HG02938 (cell line): ENCODE data around the gene PITPNC1.
A peak's percentile ranks its signal among the peaks of the same experiment; 100 is the strongest.
"Not testable (repeated sequence)": the region's sequence is repeated elsewhere in the genome, so short reads cannot be mapped to it uniquely, and the experiment has no call there.

ENCODE experiments used
- ATAC-seq: cut with Tn5 transposase; IDR thresholded peaks from one replicate; pipeline ENCODE4 v1.9.1; 2021; ENCODE audit warnings: mild to moderate bottlenecking, moderate library complexity; ENCODE audit not compliant: unreplicated experiment

Gene PITPNC1

DNA sequence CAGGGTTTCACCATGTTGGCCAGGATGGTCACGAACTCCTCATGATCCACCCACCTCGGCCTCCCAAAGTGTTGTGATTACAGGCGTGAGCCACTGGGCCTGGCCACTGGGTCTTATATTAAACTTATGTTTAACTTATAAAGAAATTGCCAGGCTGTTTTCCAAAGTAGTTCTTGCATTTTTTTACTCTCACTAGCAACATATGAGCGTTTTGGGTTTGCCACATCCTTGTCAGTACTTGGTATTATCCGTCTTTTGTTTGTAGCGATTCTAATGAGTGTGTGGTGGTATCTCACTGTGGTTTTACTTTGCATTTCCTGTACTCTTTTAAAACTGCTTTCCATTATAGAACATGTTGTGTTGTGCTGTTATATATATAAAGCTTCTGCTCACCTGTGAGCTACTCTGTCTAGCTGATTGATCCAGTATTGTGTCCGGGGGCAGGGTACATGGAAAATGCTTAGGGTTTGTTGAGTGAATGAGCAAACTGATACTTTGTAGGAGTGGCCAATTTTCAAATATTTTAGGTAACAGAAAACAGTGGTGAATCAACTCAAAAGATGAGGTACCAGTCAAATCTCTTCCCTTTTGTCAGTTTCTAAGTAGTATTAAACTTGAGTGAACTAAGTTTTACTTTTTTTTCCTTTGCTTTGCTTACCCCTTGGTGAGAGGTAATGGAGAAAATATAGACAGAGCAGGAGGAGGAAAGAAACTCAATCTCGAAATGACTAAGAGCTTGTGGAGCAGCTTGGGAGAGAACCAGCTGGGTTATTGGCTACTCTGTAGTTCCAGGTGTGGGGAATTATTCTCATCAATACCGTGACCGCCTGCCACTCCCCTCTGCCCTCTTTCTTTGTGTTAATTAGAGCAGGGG is 75.8 kb downstream of the PITPNC1 start:
- no peak for ATAC-seq

DNA sequence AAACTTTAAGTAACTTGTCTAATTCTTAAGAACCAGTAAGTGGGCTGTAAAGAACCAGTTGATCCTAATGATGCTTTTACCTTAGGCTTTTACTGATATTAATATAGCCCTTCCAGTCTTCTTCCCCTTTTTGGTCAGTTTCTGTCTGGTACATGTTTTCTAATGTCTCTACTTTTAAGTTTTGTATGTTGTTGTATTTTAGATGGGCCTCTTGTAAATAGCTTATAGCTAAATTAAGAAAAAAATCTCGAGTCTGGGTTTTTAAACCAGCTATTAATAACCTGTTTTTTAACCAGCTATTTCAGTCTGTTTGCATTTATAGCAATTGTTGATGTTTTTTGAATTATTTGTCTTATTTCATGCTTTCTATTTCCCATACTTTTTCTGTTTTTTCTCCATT is 79.0 kb downstream of the PITPNC1 start:
- no peak for ATAC-seq

DNA sequence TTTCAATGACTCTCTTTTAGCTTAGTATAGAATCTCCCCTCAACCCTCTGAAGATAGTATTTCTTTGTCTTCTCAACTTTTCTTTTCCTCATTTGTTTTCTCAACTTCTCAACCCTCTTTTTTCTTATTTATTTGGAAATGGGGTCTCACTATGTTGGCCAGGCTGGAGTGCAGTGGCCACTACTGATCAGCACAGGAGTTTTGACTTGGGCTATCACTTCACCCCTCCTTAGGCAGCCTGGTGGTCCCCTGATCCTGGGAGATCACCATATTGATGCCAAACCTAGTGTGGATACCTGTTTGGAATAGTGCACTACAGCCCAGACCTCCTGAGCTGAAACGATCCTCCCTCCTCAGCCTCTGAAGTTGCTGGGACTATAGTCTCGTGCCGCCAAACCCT is 79.8 kb downstream of the PITPNC1 start:
- no peak for ATAC-seq

DNA sequence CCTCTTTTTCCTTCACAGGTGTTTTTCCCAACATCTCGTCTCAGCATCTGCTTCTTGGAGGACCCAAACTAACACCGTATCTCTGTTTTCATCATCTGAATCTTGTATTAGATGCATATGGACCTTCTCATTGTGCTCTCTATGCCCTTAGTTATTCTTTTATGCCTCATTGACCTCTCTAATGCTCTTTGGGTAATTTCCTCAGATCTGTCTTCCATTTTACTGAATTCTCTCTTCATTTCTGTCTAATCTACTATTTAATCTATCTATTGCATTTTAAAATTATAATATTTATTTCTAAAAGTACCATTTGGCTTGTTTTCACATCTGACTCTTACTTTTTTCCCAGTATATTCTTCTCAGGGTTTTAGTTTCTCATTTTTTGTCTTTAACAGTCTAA is 81.1 kb downstream of the PITPNC1 start:
- ATAC-seq, result no peak

DNA sequence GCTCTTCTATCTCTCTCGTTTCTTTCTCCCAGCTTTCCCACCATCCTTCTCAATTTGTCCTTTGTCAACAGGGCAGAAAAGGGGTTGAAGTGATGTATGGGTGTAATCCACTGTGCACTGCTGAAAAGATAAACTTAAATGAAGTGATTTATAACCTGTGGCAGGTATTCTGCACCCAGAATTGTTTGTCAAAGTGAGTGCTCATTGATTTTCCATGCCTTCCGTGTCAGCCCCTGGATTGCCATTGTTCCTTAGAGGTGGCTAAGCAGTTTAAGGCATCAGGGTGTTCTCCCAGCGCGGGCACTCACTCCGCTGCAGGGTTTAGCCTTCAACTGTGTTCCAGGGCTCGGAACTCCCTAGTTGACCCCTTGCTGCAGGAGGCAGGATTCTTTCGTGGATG is 82.9 kb downstream of the PITPNC1 start:
- no peak for ATAC-seq

DNA sequence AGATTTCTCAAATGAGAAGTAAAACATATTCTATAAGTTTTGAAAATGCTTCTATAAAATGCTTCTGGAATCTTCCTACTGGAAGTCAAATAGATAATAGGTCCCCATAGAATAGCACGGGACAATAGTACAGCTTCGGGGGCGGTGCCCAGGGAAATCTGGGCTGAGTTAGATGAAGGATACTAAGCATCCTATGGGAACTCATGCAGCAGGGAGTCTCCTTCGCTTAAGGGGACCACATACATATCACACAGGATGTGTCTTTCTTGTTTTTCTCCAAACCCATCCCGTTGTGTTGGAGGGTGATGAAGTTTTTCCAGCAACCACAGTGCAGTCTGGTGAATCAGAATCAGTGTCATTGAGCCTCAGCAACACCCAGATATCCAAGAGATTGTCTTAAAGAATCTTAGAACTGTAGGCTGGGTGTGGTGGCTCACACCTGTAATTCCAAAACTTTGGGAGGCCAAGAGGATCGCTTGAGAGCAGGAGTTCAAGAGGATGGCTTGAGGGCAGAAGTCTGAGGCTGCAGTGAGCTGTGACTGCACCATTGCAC is 84.2 kb downstream of the PITPNC1 start:
- ATAC-seq, result no peak

DNA sequence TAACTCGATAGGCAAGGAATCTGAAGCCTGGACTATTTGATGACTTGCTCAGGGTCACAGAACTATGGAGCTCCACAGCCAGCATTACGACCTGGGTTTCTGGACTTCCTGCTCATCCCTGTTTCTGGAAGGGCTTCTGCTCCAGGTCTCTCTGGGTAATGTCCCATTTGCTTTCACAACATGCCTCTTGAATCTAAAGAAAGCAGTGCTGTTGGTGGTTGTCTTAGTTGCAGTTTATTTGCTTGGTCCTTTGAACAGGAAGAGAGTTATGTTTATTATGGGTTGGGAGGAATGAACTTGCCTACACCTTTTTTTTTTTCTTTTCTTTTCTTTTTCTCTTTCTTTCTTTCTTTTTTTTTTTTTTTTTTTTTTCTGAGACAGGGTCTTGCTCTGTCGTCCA is 84.8 kb downstream of the PITPNC1 start:
- no peak for ATAC-seq

DNA sequence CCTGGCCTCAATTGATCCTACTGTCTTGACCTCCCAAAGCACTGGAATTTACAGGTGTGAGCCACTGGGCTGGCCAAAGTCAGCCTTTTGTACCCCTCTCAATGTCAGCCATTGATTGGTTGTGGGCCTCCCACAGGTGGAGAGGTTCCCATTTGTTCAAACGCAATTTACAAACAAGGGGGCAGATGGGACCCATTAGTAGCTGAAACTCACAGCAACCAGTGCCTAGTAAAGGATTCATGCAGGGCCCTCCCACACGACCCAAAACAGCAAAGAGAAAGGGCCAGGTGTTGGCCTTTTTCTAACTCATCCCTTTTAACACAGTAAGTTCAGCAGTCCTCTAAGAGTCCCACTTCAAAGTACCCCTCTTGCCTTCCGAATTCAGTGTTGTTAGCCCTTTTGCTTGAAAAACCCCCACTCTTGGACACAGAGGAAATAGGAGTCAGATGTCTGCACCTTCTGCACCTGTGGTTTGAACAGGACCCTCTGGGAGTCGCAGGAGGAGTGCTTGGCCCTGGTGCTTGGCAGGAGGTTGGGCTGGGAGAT is 89.2 kb downstream of the PITPNC1 start:
- no peak for ATAC-seq

DNA sequence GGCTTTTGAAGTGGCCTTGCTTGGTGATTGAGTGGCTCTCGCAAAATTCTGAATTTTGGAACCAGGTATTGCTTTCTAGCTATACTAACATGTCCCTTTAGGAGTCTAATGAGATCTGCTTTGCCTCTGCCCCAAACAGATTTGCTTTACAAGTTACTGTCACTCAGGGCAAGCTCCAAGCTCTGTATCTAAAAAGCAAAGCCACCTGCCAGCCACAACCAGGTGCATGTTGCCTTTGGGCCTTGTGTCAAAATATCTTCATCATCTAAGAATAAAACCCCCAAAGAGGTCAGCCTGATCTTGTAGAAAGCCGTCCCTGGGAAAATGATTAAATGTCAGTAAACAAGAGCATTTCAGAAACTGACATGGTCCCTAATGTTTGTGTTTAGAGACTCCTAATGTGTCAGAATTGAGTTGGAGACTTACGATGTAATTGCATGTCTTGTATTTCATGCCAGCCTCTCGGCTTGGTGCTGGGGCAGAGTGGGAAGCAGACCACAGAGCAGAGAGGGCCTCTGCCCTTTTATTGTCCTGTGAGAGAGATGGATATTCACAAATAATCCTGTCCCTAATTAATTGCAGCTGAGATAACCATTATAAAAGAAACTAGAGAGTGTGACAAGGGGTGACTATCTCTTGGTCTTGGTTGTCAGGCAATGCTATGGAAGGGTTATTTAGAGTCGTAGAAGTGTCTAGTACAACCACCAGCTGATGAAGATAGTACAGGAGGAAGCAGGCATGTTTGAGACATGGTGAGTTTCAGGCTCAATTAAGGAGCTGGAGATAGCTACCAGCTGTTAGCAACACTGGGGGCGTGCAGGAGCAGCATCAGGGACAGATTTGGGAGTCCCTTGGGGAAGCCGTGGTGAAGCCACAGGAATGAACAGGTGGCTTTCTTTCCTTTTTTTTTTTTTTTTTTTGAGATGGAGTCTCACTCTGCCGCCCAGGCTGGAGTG is 90.7 kb downstream of the PITPNC1 start:
- peak; percentile 62 for ATAC-seq

DNA sequence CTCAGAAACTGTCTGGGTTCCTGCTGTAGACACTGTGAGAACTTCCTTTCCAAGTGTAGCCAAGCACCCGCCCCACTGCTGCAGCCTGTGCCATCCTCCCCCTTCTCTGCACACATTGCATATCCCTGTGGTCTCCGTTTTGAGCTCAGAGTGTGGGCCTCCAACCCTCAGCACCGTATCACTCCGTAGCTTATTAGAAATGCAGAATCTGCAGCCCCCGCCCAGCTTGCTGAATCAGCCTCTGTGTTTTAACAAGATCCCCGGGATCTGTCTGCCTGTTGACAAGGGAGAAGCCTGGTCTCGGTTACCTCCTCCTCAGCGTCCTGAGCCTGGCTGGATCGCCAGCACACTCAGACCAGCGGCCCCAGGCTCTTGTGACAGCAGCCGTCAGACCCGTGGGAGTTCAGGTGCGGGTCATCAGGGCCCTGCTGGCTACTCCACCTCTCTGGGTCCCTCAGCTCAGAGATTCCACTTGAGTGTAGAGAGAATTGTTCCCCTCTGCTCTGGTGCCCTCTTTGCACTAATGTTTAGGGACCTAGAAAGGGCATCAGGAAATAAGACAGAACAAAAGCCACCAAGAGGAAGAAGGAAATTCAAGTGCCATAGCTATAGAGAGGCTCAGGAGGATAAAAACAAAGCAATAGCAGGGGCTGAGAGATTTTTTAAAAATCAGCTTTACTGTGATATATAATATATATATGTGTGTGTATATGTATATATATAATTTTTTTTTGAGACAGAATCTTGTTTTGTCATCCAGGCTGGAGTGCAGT is 92.3 kb downstream of the PITPNC1 start:
- no peak for ATAC-seq

DNA sequence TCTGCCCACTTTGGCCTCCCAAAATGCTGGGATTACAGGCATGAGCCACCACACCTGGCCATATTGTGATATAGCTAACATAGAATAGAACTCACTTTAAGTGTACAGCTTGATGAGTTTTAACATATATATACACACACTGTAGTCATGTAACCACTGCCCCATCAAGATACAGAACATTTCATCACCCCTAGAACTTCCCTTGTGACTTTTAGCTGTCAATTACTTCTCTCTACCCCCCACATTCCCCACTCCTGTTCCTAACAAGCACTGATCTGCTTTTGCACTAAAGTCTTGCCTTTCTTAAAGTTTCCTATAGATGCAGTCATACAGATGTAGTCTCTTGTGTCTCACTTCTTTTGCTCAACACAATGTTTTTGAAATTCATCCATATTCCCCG is 93.1 kb downstream of the PITPNC1 start:
- ATAC-seq, result no peak

DNA sequence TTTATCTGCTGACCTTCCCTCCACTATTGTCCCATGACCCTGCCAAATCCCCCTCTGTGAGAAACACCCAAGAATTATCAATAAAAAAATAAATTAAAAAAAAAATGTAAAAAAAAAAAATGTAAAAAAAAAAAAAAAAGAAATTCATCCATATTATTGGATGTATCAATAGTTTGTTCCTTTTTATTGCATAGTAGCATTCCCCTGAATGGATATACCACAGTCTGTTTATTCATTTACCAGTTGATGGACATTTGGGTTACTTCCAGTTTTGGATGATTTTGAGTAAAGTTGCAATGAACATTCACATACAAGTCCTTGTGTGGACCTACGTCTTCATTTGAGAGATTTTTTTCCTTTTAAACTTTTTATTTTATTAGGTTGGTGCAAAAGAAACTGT is 94.0 kb downstream of the PITPNC1 start:
- no peak for ATAC-seq

DNA sequence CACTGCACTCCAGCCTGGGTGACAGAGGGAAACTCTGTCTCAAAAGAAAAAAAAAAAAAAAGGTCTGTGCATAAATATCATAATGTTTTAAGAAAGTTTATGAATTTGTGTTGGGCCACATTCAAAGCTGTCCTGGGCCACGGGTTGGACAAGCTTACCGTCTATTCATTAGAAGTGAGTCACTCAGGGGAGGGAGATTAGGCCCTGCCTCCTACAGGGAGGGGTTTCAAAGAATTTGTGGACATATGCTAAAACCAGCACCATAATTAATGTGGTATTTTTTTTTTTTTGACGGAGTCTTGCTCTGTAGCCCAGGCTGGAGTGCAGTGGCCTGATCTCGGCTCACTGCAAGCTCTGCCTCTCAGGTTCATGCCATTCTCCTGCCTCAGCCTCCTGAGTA is 95.5 kb downstream of the PITPNC1 start:
- ATAC-seq, result not testable (repeated sequence)

DNA sequence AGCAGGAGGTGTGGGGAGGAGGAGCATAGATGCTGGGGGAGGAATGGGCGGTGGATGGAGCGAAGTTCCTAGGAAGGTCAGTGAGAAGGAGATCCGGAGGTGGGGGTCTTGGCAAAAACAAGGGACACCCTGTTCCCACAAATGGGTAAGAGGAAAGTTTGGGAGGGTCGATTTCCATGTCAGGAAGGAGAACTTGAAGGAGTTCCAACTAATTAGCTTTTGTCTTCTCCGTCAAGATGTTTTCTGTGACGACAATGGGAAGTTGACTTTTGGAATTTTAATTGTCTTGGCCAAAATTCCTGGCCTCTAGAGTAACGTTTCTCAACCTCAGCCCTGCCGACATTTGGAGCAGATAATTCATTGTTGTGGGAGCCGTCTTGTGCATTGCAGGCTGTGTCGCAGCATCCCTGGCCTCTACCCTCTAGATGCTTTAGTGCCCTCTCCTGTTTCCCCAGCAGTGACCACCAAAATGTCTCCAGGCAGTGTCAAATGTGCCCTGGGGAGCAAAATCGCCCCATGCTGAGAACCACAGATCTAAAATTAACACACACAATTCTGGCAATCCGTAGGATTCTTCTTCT is 97.1 kb downstream of the PITPNC1 start:
- no peak for ATAC-seq

DNA sequence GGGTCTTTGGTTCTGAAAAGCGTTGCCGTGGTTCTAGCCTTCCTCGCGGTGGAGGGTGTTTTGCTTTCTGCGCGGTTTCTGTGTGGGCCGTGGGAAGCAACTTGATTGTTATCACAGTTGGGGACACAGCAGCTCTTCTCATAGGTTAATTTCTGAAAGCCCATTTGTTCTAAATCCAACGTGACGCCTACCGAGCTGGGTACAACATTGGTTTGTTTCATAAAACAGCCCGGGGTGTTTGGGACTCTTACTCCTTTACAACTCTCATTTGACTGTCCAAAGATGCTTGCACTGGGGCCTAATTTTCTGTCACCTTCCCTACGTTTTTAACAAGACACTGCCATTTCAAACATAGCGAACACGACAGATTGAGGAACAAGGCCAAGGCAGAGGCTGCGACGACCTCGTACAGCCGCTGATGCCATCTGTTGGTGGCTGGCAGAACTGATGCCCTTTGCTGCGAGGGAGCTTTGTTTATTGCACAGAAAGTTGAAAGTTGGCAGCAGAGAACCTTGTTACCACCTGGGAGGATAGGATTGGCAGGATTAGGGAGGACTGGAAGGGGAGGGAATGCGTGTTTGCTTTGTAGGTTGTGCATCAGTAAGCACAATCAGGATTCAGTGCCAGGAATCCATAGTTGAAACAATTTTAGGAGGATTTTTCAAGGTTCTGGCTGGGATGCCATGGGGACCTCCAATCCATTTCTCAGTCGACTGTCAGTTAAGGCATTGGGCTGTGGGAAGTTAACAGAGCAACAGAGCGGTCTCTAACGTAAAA is 98.3 kb downstream of the PITPNC1 start:
- no peak for ATAC-seq

DNA sequence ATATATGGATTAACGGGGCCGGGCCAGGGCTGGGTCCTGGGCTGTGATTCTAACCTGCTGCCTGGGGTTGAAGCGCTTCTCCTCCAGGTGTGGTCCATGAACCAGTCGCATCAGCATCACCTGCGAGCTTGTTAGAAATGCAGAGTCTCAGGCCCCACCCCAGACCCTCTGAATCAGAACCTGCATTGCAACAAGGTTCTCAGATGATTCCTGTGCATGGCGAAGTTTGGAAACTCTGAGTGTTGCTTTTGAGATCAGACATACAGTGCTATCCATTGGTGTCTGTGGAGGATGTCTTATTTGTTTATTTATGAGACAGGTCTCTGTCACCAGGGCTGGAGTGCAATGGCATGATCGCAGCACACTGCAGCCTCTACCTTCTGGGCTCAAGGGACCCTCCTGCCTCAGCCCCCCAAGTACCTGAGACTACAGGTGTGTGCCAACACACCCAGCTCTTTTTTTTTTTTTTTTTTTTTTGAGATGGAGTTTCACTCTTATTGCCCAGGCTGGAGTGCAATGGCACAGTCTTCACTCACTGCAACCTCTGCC is 99.8 kb downstream of the PITPNC1 start:
- no peak for ATAC-seq

DNA sequence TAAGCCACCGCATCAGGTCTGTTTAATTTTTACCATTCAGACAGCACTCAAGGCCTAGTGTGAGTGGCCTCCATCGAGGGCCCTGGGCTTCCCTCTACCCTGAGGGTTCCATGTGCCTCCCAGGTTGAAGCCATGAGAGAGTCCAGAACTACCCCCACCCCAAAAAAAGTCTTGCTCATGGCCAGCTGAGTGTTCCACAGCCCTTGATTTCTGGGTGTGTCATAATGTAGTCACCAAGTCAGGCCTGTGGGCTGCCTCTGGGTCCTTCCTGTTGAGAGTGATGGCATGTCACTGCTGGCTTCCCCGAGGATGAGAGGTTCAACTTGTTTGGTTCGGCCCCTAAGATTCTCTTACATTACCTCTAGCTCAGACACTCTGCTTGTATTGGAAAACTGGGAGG is 100.6 kb downstream of the PITPNC1 start:
- ATAC-seq, result no peak

DNA sequence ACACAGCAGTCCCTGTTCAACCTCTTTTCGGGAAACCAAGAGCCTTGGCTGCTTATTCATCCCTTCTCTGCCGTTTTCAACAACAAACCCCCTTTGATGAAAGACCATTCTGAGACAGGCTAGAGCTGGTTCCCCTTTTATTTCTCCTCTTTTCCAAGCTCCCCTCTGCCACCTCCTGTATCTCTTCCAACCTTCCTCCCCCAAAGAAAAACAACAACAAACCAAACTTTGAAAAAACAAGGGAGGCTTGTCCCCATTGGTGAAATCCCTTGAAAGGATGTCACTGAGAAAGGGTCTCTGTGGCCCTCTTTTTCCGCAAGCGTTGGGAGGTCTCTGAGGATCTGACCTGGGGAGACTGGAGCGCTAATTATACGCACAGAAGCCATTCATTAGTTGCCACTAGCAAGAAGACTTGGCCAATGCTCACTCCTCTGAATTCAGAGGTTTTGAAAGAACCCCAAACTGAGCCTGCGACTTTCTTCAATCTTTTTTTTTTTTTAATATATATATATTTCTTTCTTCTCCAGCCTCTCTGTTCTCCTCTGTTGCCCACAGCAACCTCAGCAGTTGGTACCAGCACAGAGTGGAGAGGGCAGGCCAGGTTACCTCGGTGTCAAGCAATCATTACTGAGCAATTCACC is 101.4 kb downstream of the PITPNC1 start:
- no peak for ATAC-seq

DNA sequence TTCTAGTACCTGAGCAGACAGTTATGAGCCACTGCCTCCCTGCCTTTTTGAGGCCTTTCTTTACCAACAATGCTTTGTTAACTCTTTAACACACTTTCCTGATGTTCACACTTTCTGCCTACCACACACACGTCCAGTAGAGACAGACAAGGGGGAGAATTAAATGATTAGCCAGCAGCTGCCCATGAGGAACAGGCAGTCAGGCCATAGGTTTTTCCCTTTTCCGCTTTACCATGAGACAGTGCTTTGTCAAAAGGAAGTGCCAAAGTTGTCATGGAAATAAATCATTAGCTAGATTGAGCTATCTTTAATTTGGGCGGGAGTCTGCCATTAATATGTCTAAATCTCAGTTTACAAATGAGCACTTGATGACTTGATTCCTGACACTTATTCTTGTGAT is 102.1 kb downstream of the PITPNC1 start:
- no peak for ATAC-seq
